Measurements from ENCODE around the gene TGFB1.
"Not testable (repeated sequence)": the region's sequence is repeated elsewhere in the genome, so short reads cannot be mapped to it uniquely, and the experiment has no call there.

TGFB1 gene

DNA sequence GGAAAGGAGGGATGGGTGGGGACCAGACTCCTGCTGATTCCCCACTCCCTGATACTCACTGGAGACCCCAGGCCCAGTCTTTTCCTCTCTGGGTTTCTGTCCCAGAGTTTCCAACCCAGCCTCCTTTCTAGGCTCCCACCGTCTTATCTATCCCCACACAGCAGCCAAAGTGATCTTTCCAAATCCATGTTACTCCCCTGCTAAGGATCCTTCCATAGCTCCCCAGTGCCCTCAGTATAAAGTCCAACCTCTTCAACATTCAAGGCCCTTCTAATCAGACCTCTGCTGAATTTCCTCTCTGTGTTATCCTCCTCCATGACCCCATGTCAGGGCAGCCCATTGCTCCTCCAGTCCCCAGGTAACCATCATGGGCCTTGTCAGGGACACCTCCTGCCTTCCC is 1.3 kb upstream of the TGFB1 start:
- no peak overlapping the region for H3K4me3 ChIP-seq (ENCODE audit: low read depth, low read length)
- in situ Hi-C loops (cut with HindIII; ENCODE audit: low sequenced_read_pairs), result no loop called here
- TF ChIP-seq, protein P1, sequence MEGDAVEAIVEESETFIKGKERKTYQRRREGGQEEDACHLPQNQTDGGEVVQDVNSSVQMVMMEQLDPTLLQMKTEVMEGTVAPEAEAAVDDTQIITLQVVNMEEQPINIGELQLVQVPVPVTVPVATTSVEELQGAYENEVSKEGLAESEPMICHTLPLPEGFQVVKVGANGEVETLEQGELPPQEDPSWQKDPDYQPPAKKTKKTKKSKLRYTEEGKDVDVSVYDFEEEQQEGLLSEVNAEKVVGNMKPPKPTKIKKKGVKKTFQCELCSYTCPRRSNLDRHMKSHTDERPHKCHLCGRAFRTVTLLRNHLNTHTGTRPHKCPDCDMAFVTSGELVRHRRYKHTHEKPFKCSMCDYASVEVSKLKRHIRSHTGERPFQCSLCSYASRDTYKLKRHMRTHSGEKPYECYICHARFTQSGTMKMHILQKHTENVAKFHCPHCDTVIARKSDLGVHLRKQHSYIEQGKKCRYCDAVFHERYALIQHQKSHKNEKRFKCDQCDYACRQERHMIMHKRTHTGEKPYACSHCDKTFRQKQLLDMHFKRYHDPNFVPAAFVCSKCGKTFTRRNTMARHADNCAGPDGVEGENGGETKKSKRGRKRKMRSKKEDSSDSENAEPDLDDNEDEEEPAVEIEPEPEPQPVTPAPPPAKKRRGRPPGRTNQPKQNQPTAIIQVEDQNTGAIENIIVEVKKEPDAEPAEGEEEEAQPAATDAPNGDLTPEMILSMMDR (IDR thresholded peaks at IDR 0.05; ENCODE audit: low read depth, low read length, missing control alignments), result no peak
- DNase-seq (ENCODE audit: low read depth), result no peak

DNA sequence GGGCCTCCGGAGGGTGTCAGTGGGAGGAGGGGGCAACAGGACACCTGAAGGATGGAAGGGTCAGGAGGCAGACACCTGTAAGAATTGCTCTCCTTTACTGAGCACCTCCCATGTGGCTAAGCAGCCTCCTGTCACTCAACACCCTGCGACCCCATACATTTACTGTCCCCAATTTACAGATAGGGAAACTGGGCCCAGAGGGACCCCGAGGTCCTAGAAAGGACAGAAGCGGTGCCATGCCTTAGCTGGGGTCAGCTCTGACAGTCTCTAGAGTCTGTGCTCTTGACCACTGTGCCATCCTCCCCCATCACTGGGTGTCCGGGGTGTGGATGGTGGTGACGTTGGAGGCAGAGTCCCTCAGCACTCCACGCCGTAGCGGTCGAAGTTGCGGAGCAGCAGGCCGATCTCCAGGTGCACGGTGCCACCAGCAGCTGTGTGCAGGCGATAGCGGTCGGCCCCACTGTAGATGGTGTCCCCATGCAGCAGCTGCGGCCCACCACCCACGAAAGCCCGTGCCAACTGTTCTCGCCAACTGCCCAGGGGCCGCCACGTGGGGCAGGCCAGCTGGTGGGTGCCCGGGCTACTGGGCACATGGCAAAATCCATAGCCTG is 726 bp upstream of the TGFB1 start:
- TF ChIP-seq, protein P1 (IDR thresholded peaks at IDR 0.05; ENCODE audit: low read depth, low read length, missing control alignments), result no peak
- peak overlapping the region; percentile 86 for H3K4me3 ChIP-seq (ENCODE audit: low read depth, low read length)
- no peak for DNase-seq (ENCODE audit: low read depth)
- in situ Hi-C loops (cut with HindIII; ENCODE audit: low sequenced_read_pairs), result no loop called here

DNA sequence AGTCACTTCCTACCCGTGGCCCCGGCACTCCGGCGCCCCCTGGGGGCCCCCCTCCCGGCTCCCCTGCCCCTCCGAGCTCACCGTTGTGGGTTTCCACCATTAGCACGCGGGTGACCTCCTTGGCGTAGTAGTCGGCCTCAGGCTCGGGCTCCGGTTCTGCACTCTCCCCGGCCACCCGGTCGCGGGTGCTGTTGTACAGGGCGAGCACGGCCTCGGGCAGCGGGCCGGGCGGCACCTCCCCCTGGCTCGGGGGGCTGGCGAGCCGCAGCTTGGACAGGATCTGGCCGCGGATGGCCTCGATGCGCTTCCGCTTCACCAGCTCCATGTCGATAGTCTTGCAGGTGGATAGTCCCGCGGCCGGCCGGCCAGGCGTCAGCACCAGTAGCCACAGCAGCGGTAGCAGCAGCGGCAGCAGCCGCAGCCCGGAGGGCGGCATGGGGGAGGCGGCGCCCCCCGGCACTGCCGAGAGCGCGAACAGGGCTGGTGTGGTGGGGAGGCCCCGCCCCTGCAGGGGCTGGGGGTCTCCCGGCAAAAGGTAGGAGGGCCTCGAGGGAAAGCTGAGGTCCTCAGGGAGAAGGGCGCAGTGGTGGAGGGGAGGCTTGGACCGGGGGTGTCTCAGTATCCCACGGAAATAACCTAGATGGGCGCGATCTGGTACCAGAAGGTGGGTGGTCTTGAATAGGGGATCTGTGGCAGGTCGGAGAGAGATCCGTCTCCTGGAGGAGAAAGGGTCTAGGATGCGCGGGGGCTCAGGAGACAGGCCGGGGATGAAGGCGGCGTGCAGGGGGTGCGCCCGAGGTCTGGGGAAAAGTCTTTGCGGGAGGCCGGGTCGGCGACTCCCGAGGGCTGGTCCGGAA is 885 bp downstream of the TGFB1 start:
- in situ Hi-C loops (cut with HindIII; ENCODE audit: low sequenced_read_pairs), result no loop called here
- DNase-seq (ENCODE audit: low read depth), result no peak
- TF ChIP-seq, protein P1 (IDR thresholded peaks at IDR 0.05; ENCODE audit: low read depth, low read length, missing control alignments), result peak; percentile 52
- peak overlapping the region; percentile 86 for H3K4me3 ChIP-seq (ENCODE audit: low read depth, low read length)

DNA sequence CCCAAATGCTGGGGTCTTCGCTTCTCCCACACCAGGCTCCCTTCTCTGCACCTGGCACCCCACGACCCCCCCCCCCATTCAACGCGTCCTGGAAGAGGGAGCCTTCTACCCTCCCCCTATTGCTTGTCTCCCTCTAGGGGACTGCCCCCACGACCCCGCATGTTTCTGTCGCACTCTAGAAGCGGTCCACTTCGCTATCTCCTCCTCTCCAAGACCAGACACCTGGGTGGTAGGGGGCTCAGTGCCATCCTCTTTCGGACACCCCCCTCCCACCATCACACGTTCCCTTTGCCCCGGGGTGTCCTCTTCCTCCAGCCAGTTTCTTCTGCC is 1.5 kb downstream of the TGFB1 start:
- H3K4me3 ChIP-seq (ENCODE audit: low read depth, low read length), result peak overlapping the region; percentile 86
- DNase-seq (ENCODE audit: low read depth), result no peak
- TF ChIP-seq, protein P1 (IDR thresholded peaks at IDR 0.05; ENCODE audit: low read depth, low read length, missing control alignments), result no peak
- in situ Hi-C loops (cut with HindIII; ENCODE audit: low sequenced_read_pairs), result no loop called here

DNA sequence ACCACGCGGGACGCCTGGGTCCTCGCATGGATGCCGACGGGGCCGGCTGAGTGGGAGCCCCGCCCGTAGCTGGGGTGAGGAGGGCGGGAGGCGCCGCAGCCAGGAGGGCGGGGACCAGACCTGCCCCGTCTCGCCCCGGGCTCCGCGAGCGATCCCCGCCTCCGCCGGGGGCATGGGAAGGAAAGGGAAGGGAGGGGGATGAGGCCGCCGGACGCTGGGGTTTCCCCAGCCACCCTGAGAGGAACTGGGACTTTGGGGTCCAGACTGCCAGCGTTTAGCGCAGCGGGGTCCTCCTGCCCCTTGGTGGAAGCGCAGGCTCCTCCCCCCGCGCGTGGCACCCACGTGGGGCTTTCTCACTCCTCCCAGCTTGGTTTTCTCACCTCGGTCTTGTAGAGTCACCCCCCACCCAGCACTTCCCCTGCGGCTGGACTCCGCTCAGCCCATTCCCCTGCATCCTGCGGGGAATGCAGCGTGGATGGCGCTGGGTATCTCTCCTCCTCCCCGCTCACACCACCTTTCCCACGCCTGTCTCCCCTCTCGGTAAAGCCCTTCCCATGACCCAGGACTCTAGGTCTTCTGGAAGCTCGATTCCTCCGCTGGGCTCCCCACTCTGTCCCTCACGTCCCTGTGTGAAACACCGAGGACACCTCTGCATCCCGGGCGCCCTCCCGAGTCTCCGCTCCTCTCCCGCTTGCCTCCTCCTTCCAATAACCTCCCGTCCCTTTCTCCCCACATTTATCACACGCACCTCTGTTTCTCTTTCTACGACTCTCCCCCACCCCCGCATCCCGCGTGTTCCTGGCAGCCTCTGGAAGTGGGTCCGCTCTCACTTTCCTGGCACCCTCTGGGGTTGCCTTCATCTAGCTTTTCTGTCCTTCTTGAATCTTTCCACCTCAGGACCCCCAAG is 2.1 kb downstream of the TGFB1 start:
- H3K4me3 ChIP-seq (ENCODE audit: low read depth, low read length), result peak overlapping the region; percentile 86
- no peak for DNase-seq (ENCODE audit: low read depth)
- in situ Hi-C loops (cut with HindIII; ENCODE audit: low sequenced_read_pairs), result no loop called here
- TF ChIP-seq, protein P1 (IDR thresholded peaks at IDR 0.05; ENCODE audit: low read depth, low read length, missing control alignments), result no peak

DNA sequence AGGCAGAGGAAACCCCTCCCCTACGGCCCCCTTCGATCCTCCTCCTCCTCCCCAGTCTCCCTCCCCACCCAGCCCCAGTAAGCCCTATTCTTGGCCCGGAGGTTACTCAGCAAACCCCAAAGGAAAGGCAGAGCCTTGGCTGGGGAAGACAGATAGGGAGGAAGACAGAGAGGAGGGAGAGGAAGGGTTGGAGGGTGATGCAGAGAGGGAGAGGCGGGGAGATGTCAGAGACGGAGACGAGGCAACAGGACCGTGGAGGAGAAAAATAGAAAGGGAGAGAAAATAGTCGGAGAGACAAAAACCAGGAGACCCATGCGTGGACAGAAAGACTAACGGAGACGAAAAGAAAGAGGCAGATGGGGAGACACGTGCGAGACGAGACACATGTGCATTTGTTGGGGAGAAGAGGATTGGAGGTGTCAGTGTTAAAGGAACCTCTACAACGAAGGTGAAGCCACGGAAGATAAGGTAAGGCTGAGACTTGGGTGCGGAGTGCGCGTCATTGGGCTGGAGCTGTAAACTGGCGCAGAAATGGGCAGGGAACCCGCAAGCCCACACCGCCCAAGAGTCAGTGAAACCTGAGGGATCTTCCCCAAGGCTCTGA is 2.9 kb downstream of the TGFB1 start:
- H3K4me3 ChIP-seq (ENCODE audit: low read depth, low read length), result peak overlapping the region; percentile 86

DNA sequence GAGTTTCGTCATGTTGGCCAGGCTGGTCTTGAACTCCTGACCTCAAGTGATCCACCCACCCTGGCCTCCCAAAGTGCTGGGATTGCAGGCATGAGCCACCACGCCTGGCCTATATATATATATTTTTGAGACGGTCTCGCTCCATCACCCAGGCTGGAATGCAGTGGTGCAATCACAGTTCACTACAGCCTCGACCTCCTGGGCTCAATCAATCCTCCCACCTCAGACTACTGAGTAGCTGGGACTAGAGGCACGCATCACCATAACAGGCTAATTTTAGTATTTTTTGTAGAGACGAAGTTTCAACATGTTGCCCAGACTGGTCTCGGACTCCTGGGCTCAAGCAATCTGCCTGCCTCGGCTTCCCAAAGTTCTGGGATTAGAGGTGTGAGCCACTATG is 6.8 kb downstream of the TGFB1 start:
- in situ Hi-C loops (cut with HindIII; ENCODE audit: low sequenced_read_pairs); DNase-seq (ENCODE audit: low read depth); H3K4me3 ChIP-seq (ENCODE audit: low read depth, low read length): not testable (repeated sequence)

More for the DNA sequence above, 2.9 kb downstream of the TGFB1 start:
- TF ChIP-seq, protein P1 (IDR thresholded peaks at IDR 0.05; ENCODE audit: low read depth, low read length, missing control alignments), result no peak
- no peak for DNase-seq (ENCODE audit: low read depth)
- in situ Hi-C loops (cut with HindIII; ENCODE audit: low sequenced_read_pairs), result no loop called here

Data from astrocyte of the cerebellum (primary cell).